ENCODE data around the gene IFNLR1. TPM values are rescaled to one million over a fixed set of nuclear protein-coding genes. Genes with fewer than 3 reads are reported as not detected.

Gene IFNLR1
- total RNA-seq, 3 donors from 2014 or later = 3.4 to 5.1 (median 4.6) TPM

DNA sequence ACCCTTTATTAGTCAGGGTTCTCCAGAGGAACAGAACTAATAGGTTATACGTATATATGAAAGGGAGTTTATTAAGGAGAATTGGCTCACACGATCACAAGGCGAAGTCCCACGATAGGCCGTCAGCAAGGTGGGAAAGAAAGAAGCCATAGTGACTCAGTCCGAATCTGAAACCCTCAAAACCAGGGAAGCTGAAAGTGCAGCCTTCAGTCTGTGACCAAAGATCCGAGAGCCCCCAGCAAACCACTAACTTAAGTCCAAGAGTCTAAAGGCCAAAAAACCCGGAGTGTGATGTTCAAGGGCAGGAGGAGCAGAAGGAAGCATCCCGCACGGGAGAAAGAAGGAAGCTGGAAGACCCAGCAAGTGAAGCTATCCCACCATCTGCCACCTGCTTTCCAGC, 9.9 kb downstream of the IFNLR1 start:
- Mint-ChIP-seq H3K36me3 (ENCODE audit: insufficient read depth) (peaks cover 5% of the 10 kb centered on the region), H3K4me3 (no peak overlapping the region), H3K27me3 (ENCODE audit: low read depth) (no peaks in the 10 kb centered on the region), H3K4me1 (ENCODE audit: low read depth) (no peaks in the 10 kb centered on the region), H3K9me3 (no peaks in the 10 kb centered on the region)
- DNase-seq (no peak), ATAC-seq (no peak)

DNA sequence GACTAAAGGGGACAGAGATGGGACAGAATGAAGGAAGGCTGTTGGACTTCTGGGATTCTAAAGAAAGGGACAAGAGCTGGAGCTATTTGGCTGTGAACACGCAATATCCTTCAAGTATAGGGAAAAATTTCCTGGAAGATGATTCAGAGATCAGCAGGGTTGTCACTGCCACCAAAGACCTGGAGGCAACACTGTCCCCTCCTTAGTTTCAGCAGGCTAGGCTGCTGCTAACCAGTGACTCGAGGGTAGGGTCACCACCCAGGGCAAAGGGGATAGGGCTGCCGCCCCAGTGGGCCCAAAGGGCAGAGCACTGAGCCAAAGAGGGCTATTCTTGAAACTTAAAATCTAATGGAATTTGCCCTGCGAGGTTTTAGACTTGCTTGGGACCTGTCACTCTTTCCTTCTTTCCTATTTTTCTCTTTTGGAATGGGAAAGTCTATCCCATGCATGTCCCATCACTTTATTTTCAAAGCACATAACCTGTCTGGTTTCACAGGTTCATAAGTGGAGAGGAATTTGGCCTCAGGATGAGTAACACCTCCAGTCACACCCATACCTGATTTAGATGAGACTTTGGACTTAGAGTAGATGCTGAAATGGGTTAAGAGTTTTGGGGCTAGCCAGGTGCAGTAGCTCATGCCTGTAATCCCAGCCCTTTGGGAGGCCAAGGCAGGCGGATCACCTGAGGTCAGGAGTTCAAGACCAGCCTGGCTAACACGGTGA, 11.9 kb downstream of the IFNLR1 start:
- DNase-seq (no peak), ATAC-seq (no peak)
- Mint-ChIP-seq H3K27me3 (ENCODE audit: low read depth) (no peaks in the 10 kb centered on the region), H3K4me1 (ENCODE audit: low read depth) (no peaks in the 10 kb centered on the region), H3K4me3 (no peak overlapping the region), H3K36me3 (ENCODE audit: insufficient read depth) (peaks cover 5% of the 10 kb centered on the region), H3K9me3 (no peaks in the 10 kb centered on the region)

DNA sequence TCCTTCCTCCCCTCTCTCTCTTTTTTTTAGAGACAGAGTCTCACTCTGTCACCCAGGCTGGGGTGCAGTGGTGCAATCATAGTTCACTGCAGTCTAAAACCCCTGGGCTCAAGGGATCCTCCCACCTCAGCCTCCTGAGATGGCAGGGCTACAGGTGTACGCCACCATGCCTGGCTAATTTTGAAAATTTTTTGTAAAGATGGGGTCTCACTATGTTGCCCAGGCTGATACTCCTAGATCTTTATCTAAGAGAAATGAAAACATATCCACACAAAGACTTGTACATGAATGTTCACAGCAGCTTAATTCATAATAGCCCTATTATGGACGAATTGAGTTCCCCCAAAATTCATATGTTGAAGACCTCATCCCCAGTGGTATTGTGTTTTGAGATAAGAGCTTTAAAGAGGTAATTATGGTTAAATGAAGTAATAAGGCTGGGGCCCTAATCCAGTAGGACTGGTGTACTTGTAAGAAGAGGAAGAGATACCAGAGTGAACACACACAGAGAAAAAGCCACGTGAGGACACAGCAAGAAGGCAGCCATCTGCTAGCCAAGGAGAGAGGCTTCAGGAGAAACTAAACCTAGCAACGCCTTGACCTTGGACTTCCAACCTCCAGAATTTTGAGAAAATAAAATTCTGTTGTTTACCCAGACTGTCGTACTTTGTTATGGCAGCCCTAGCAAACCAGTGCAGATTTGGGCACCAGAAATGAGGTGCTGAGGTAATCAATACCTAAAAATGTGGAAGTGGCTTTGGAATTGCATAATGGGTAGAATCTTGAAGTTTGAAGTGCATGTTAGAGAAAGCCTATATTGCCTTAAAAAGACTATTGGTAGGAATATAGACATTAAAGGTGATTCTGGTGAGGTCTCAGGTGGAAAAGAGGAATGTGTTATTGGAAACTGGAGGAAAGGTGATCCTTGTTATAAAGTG, 13.2 kb downstream of the IFNLR1 start:
- Mint-ChIP-seq H3K4me1 (ENCODE audit: low read depth) (no peaks in the 10 kb centered on the region), H3K4me3 (no peak overlapping the region), H3K36me3 (ENCODE audit: insufficient read depth) (peaks cover 5% of the 10 kb centered on the region), H3K9me3 (no peaks in the 10 kb centered on the region), H3K27me3 (ENCODE audit: low read depth) (no peaks in the 10 kb centered on the region)
- no peak for DNase-seq
- ATAC-seq = no peak

DNA sequence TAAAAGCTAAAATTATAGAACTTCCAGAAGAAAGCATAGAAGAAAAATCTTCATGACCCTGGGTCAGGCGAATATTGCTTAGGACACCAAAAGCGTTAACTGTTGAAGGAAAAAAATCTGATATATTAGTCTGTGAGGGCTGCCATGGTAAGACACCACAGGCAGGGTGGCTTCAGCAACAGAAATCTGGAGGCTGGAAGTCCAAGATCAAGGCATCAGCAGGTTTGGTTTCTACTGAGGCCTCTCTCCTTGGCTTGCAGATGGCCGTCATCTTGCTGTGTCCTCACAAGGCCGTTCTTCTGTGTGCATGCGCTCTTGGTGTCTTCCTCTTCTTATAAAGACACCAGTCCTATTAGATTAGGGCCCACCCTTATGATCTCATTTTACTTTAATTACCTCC, 14.5 kb downstream of the IFNLR1 start:
- H3K4me1 Mint-ChIP-seq (ENCODE audit: low read depth) = no peaks in the 10 kb centered on the region
- H3K9me3 Mint-ChIP-seq = no peaks in the 10 kb centered on the region
- H3K4me3 Mint-ChIP-seq = no peak overlapping the region
- ATAC-seq (no peak), DNase-seq (no peak)
- peaks cover 8% of the 10 kb centered on the region for H3K36me3 Mint-ChIP-seq (ENCODE audit: insufficient read depth)
- H3K27me3 Mint-ChIP-seq (ENCODE audit: low read depth) = no peaks in the 10 kb centered on the region

DNA sequence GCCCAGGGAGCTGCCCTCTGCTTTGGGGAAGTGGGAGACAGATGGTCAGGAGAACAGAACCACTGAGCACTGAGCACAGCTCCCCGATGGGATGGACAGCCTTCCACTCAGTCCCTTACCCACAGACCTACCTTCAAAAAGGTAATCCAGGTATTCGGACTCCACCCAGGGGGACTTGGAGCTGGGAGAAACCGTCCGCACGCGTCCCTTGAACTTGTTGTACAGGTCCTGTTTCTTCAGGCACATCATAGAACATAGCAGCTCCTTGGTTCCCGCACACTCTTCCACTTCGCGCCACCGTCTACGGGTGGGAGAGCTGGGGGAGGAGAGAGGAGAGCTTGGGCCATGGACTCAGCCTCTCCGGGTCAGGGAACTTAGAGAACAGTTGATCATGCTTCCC, 17.8 kb downstream of the IFNLR1 start:
- H3K36me3 Mint-ChIP-seq (ENCODE audit: insufficient read depth) = peaks cover 12% of the 10 kb centered on the region
- no peak for ATAC-seq
- H3K27me3 Mint-ChIP-seq (ENCODE audit: low read depth) = no peaks in the 10 kb centered on the region

DNA sequence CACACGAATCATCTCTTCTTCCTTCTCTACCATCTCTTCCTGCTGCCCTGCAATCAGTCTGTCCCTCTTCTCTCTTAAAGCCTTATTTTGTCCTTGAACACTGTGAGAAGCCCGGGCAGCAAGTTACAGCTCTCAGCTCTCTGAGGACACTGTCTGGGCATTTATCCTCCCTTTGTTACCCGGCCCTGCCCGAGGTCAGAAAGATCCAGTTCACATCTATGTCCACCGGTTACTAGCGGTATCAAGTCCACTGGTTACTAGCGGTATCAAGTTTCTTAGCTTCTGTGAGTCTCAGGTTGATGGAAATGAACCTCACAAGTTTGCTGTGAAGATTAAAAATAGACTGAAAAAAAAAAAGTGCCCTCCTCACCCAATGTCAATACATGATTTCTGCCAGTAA, 18.8 kb downstream of the IFNLR1 start:
- DNase-seq (no peak), ATAC-seq (no peak)
- H3K9me3 Mint-ChIP-seq = no peaks in the 10 kb centered on the region
- H3K4me1 Mint-ChIP-seq (ENCODE audit: low read depth) = no peaks in the 10 kb centered on the region
- H3K36me3 Mint-ChIP-seq (ENCODE audit: insufficient read depth) = peaks cover 11% of the 10 kb centered on the region
- no peaks in the 10 kb centered on the region for H3K27me3 Mint-ChIP-seq (ENCODE audit: low read depth)
- H3K4me3 Mint-ChIP-seq = no peak overlapping the region

More for the DNA sequence above, 17.8 kb downstream of the IFNLR1 start:
- Mint-ChIP-seq H3K9me3 (no peaks in the 10 kb centered on the region), H3K4me3 (no peak overlapping the region), H3K4me1 (ENCODE audit: low read depth) (no peaks in the 10 kb centered on the region)
- DNase-seq = no peak

DNA sequence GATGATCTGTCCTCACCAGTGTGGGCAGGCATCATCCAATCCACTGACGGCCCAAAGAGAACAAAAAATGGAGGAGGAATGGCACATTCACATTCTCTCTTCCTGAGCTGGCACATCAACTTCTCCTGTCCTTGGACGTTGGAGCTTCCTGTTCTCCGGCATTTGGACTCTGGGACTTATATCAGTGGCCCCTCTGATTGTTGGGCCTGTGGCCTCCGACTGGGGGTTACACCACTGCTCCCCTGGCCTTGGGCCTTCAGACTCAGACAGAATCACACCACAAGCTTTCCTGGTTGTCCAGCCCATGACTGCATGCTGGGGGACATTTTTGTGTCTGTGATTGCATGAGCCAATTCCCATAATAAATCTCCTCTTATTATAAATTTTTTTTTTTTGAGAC, 20.1 kb downstream of the IFNLR1 start:
- Mint-ChIP-seq H3K27me3 (ENCODE audit: low read depth) (no peaks in the 10 kb centered on the region), H3K36me3 (ENCODE audit: insufficient read depth) (peaks cover 11% of the 10 kb centered on the region), H3K9me3 (no peaks in the 10 kb centered on the region), H3K4me3 (no peak overlapping the region), H3K4me1 (ENCODE audit: low read depth) (no peaks in the 10 kb centered on the region)
- ATAC-seq (no peak), DNase-seq (no peak)

DNA sequence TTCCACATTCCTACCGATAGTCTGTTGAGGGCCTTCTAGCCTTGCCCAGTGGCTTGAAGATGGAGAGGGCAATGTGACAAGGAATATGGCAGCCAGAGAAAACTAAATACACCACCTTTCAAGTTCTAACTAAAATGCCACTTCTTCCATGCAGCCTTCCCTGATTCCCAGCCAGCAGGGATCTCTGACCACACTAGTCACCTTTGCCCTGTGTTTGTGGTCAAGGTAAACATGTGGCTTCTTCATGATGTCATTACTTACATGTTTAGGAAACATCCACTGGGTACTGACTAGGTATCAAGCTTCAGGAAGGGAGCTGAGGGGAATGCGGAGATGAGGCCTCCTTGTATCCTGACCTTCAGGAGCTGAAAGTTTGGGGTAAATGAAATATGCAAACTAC, 21.6 kb downstream of the IFNLR1 start:
- H3K4me3 Mint-ChIP-seq = no peak overlapping the region
- no peaks in the 10 kb centered on the region for H3K27me3 Mint-ChIP-seq (ENCODE audit: low read depth)
- peaks cover 11% of the 10 kb centered on the region for H3K36me3 Mint-ChIP-seq (ENCODE audit: insufficient read depth)

DNA sequence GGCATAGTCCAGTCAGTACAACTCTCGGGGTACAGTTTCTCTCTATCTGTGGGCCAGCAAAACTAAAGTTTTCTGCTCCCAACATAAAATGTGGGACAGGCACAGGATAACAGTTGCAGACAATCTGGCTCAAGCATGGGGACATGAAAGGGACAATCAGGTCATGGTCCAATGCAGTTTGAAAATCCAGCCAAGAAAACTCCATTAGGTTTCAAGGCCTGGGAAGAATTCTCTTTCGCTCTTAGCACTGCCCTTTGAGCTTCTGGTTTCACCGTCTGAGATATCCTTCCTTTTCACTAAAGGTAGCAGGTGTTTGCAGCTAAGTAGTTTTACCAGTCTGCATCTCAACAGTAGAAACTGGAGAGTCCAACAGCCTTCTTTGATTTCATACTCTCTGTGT, 23.1 kb downstream of the IFNLR1 start:
- Mint-ChIP-seq H3K4me1 (ENCODE audit: low read depth) (no peaks in the 10 kb centered on the region), H3K9me3 (no peaks in the 10 kb centered on the region), H3K4me3 (no peak overlapping the region), H3K27me3 (ENCODE audit: low read depth) (no peaks in the 10 kb centered on the region), H3K36me3 (ENCODE audit: insufficient read depth) (peaks cover 11% of the 10 kb centered on the region)
- no peak for ATAC-seq
- DNase-seq = no peak

More for the DNA sequence above, 21.6 kb downstream of the IFNLR1 start:
- H3K4me1 Mint-ChIP-seq (ENCODE audit: low read depth) = no peaks in the 10 kb centered on the region
- DNase-seq (no peak), ATAC-seq (no peak)
- no peaks in the 10 kb centered on the region for H3K9me3 Mint-ChIP-seq

DNA sequence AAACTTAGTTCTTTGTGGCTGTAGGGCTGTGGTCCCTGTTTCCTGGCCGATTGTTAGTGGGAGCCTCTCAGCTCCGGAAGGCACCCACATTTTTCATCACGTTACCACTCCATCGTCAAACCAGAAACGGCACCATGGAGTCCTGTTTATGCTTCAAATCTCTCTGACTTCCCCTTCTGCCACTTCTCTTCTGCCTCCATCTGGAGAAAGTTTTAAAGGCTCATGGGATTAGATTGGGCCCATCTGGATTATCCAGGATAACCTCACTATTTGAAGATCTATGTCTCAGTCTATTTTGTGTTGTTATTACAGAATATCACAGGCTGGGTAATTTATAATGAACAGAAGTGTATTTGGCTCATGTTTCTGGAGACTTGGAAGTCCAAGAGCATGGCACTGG, 24.9 kb downstream of the IFNLR1 start:
- Mint-ChIP-seq H3K36me3 (ENCODE audit: insufficient read depth) (peaks cover 12% of the 10 kb centered on the region), H3K4me1 (ENCODE audit: low read depth) (no peaks in the 10 kb centered on the region), H3K27me3 (ENCODE audit: low read depth) (no peaks in the 10 kb centered on the region), H3K9me3 (no peaks in the 10 kb centered on the region), H3K4me3 (no peak overlapping the region)
- ATAC-seq (no peak), DNase-seq (no peak)

DNA sequence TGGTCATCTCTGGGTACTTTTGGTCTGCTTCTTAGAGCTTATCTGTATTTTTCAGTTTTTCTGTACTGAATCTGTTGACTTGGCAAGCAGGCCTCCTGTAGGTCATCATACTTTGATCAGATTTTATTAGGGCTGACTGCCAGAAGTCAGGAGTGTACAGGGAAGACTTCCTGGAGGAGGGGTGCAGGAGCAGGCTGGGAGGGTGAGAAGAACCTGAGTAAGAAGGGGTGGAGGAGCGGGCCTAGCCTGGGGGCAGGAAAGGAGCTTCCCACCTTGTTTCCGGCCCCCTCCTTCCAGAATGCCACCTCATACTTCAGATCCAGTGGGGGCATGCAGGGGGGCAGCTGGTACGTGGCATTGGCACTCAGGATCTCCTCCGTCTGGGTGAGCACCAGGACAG, 25.8 kb downstream of the IFNLR1 start:
- peaks cover 12% of the 10 kb centered on the region for H3K36me3 Mint-ChIP-seq (ENCODE audit: insufficient read depth)
- H3K4me1 Mint-ChIP-seq (ENCODE audit: low read depth) = no peaks in the 10 kb centered on the region
- ATAC-seq = no peak
- H3K27me3 Mint-ChIP-seq (ENCODE audit: low read depth) = no peaks in the 10 kb centered on the region
- no peak overlapping the region for H3K4me3 Mint-ChIP-seq
- no peaks in the 10 kb centered on the region for H3K9me3 Mint-ChIP-seq
- no peak for DNase-seq

DNA sequence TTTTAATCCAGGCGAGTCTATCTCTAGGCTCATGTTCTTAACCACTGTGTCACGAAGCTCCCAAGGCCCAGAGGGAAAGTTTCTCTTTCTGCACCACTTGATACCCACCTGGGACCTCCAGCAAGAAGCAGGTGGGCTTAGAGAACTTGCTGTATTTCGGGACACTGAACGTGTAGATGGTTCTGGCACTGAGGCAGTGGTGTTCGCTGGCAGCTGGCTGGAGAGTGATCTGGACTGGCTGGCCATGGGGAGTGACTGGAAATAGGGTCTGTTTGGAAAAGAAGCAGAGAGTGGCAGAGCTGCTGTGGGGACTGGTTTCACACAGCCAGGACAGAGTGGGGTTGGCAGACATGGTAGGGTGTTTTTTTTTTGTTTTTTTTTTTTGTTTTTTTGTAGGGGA, 27.7 kb downstream of the IFNLR1 start:
- no peak overlapping the region for H3K4me3 Mint-ChIP-seq
- DNase-seq (no peak), ATAC-seq (no peak)
- no peaks in the 10 kb centered on the region for H3K9me3 Mint-ChIP-seq
- H3K27me3 Mint-ChIP-seq (ENCODE audit: low read depth) = no peaks in the 10 kb centered on the region
- H3K36me3 Mint-ChIP-seq (ENCODE audit: insufficient read depth) = peaks cover 4% of the 10 kb centered on the region
- no peaks in the 10 kb centered on the region for H3K4me1 Mint-ChIP-seq (ENCODE audit: low read depth)

DNA sequence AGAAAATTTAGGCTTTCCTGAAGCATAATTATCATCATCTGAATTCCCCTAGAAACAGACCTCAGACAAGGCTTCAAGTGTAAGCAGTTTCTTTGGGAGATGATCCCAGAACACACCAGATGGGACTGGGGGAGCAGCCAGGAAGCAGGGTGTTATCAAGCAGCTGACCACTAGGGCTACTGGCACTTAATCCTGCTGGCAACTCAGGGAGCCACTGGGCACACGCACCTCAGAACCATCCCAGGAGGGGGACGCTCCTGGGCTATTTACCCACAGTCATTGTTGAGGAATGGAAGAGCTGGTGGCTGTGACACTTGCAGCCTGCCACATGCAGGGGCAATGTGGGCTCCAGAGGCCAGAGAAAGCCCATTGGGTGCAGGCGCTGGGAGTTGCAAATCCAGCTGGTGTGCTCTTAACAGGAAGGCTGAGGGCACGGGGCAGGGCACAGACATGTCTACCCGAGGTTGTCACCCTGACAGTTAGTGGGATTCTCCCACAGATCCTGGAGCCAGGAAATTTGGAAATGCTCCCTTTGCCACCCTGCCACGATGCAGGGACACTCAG, 29.1 kb downstream of the IFNLR1 start:
- ATAC-seq (no peak), DNase-seq (no peak)
- Mint-ChIP-seq H3K36me3 (ENCODE audit: insufficient read depth) (peaks cover 4% of the 10 kb centered on the region), H3K4me1 (ENCODE audit: low read depth) (no peaks in the 10 kb centered on the region), H3K27me3 (ENCODE audit: low read depth) (peaks cover 7% of the 10 kb centered on the region), H3K4me3 (no peak overlapping the region), H3K9me3 (no peaks in the 10 kb centered on the region)

DNA sequence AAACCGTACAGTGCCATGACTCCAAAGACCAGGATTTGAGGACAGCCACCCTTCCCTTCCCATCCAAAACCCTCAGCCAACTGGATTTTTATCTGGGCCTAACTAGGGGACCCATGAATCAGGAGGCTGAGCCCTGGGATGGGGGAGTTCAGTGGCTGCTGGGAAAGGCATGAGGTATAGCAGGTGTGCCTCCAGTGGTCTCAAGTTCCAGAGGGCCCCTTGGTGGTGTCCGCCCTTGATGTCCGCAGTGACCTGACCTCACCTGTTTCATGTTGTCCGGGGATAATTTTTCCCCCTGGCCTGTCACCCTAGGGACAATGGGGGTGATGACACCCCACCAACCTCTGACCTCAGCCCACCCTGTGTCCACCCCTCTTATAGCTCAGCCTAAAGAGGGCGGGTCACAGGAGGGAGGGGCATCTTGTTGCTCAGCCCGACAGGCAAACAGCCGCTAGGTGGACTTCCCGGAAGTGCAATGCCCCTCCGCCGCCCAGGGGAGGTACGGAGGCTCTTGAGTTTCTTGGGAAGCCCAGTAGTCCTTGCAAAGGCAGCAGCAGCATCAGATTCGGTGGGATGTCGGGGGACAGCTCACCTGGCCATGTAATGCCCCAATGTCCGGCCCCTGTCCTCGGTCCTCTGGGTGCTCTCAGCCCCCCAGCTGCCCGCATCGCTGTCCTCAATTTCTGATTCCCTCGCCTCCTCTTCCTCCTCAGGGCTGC, 30.4 kb downstream of the IFNLR1 start:
- H3K4me3 Mint-ChIP-seq = no peak overlapping the region
- ATAC-seq (no peak), DNase-seq (no peak)
- peaks cover 4% of the 10 kb centered on the region for H3K36me3 Mint-ChIP-seq (ENCODE audit: insufficient read depth)
- no peaks in the 10 kb centered on the region for H3K4me1 Mint-ChIP-seq (ENCODE audit: low read depth)
- peaks cover 11% of the 10 kb centered on the region for H3K27me3 Mint-ChIP-seq (ENCODE audit: low read depth)
- H3K9me3 Mint-ChIP-seq = no peaks in the 10 kb centered on the region

All from activated T-cell treated with anti-CD3 and anti-CD28 coated beads, Interleukin-2, amount 50 U/mL, for 4 hours (primary cell).